Fibroblast of mammary gland (primary cell): ENCODE results near the gene SDS.

Experiments used
- DNase-seq: peaks from one replicate; pipeline ENCODE4 v3.0.0-alpha.2; 2010; ENCODE audit warnings: low read depth
- H3K4me3 ChIP-seq: 2 replicates; pipeline ENCODE4 v1.5.1; 2011; ENCODE audit warnings: low read depth, mild to moderate bottlenecking, low read length, moderate library complexity; ENCODE audit not compliant: control insufficient read depth
- CTCF ChIP-seq: conservative IDR thresholded peaks from 2 replicates; pipeline ENCODE4 v1.5.1; 2011; ENCODE audit warnings: low read depth, low read length, inconsistent platforms; ENCODE audit not compliant: control insufficient read depth, insufficient read depth

SDS gene

GRCh38 chr12:113371808-113372207, 31.9 kb downstream of the SDS start:
- DNase-seq = no peak
- H3K4me3 ChIP-seq = no peak overlapping the region
- TF ChIP-seq CTCF = no peak

- DNase-seq = no peak
- no peak for TF ChIP-seq CTCF
- H3K4me3 ChIP-seq = no peak overlapping the region
These were observed 32.6 kb downstream of the SDS start for GRCh38 chr12:113370923-113371682.

GRCh38 chr12:113369391-113369985, 34.2 kb downstream of the SDS start:
- no peak overlapping the region for H3K4me3 ChIP-seq
- no peak for TF ChIP-seq CTCF
- no peak for DNase-seq

- no peak overlapping the region for H3K4me3 ChIP-seq
- no peak for TF ChIP-seq CTCF
- DNase-seq = no peak
These were observed 35.4 kb downstream of the SDS start for GRCh38 chr12:113368331-113368730.

- no peak for TF ChIP-seq CTCF
- H3K4me3 ChIP-seq = no peak overlapping the region
These were observed 36.9 kb downstream of the SDS start for GRCh38 chr12:113366827-113367226.

GRCh38 chr12:113365639-113366395, 37.9 kb downstream of the SDS start:
- no peak for TF ChIP-seq CTCF
- H3K4me3 ChIP-seq = no peak overlapping the region
- DNase-seq = no peak

More at GRCh38 chr12:113366827-113367226, 36.9 kb downstream of the SDS start:
- no peak for DNase-seq
